ENCODE results near the gene ZNF682. TPM values are rescaled to one million over a fixed set of nuclear protein-coding genes. Genes with fewer than 3 reads are reported as not detected.

ZNF682 gene
- total and polyA plus RNA-seq, 2 donors (not counting 1 experiment from before 2014, with no cell fraction given): 2.0 to 11.3 TPM

DNA sequence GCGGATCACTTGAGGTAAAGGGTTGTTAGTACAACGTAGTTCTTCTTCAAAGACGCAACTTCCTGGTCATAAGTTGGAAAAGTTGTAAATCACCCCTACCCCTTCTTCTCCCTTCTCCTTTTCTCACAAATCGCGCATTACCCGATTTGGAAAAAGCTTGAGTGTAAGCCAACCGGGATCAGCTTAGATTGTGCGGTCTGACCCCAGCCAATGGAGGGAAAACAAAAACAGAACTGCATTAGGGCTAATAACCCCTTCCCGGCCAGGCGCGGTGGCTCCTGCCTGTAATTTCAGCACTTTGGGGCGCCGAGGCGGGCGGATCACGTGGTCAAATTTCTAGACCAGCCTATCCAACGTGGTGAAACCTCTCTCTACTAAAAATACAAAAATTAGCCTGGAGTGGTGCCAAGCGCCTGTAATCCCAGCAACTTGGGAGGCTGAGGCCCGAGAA, 39.3 kb upstream of the ZNF682 start:
- Histone ChIP-seq H3K27ac (ENCODE audit: low read length in 2 of 2) (no peak overlapping the region), H3K4me2 (replicated peaks; ENCODE audit: low read depth, low read length, poor library complexity, severe bottlenecking) (peak overlapping the region; percentile 79), H3K9me3 (ENCODE audit: control extremely low read depth in 1 of 3, control insufficient read depth in 2 of 3, insufficient read depth in 1 of 3, low read length in 2 of 3) (peaks cover 0 to 26% (median 1%) of the 10 kb centered on the region in 3 donors), H3K9ac (ENCODE audit: low read length) (peak overlapping the region; percentile 65), H3K27me3 (replicated peaks in 1 of 4; ENCODE audit: control extremely low read depth in 1 of 4, control insufficient read depth in 3 of 4, insufficient read depth in 4 of 4, low read length in 3 of 4) (no peaks in the 10 kb centered on the region), H3K4me1 (ENCODE audit: control insufficient read depth in 2 of 2, insufficient read depth in 2 of 2, low read length in 2 of 2) (peaks cover 10 to 14% of the 10 kb centered on the region in 2 donors), H2AFZ (ENCODE audit: insufficient read depth, low read depth, low read length, poor library complexity, severe bottlenecking) (peak overlapping the region; percentile 86), H4K20me1 (ENCODE audit: control insufficient read depth, insufficient read depth, low read length, poor library complexity, severe bottlenecking) (no peaks in the 10 kb centered on the region), H3K79me2 (ENCODE audit: control insufficient read depth, insufficient read depth, low read length) (peaks cover 21% of the 10 kb centered on the region), H3K4me3 (ENCODE audit: control extremely low read depth in 1 of 5, extremely low read depth in 1 of 5, insufficient read depth in 1 of 5, low read depth in 2 of 5, low read length in 4 of 5) (peak overlapping the region; percentile 60 to 78 (median 68)), H3K36me3 (replicated peaks in 1 of 2; ENCODE audit: control extremely low read depth in 1 of 2, control insufficient read depth in 1 of 2, extremely low read depth in 1 of 2, insufficient read depth in 2 of 2, low read length in 1 of 2) (no peaks in the 10 kb centered on the region)
- intact Hi-C loops (cut with micrococcal nuclease): loop anchor here (1.0 to 10.0 kb wide), 5 partner anchors 26 to 564 kb away; partner anchors contain the start of genes NDUFA13, TSSK6 and ZNF486
- Mint-ChIP-seq H3K4me1 (peaks cover 26% of the 10 kb centered on the region), H3K9me3 (ENCODE audit: insufficient read depth) (no peaks in the 10 kb centered on the region), H3K27ac (peak overlapping the region; percentile 79), H3K27me3 (no peaks in the 10 kb centered on the region), H3K4me3 (peak overlapping the region; percentile 95)
- peak; percentile 22 for DNase-seq
- 3% methylated on average over 15 of the region's 19 CpGs for WGBS (ENCODE audit: insufficient coverage)
- CTCF ChIA-PET: no interaction called here
- ATAC-seq (ENCODE audit: low read depth): no peak
- TF ChIP-seq EZH2 (IDR thresholded peaks at IDR 0.05; ENCODE audit: borderline replicate concordance, insufficient read depth, low read depth, low read length, poor library complexity, severe bottlenecking): no peak
- TF ChIP-seq, protein P1, sequence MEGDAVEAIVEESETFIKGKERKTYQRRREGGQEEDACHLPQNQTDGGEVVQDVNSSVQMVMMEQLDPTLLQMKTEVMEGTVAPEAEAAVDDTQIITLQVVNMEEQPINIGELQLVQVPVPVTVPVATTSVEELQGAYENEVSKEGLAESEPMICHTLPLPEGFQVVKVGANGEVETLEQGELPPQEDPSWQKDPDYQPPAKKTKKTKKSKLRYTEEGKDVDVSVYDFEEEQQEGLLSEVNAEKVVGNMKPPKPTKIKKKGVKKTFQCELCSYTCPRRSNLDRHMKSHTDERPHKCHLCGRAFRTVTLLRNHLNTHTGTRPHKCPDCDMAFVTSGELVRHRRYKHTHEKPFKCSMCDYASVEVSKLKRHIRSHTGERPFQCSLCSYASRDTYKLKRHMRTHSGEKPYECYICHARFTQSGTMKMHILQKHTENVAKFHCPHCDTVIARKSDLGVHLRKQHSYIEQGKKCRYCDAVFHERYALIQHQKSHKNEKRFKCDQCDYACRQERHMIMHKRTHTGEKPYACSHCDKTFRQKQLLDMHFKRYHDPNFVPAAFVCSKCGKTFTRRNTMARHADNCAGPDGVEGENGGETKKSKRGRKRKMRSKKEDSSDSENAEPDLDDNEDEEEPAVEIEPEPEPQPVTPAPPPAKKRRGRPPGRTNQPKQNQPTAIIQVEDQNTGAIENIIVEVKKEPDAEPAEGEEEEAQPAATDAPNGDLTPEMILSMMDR (IDR thresholded peaks at IDR 0.05): no peak
- POLR2A ChIA-PET: interaction anchor here (0.6 kb wide), 1 partner anchor 24 kb away, joined by 3 read pairs; no protein-coding TSS in a partner anchor

DNA sequence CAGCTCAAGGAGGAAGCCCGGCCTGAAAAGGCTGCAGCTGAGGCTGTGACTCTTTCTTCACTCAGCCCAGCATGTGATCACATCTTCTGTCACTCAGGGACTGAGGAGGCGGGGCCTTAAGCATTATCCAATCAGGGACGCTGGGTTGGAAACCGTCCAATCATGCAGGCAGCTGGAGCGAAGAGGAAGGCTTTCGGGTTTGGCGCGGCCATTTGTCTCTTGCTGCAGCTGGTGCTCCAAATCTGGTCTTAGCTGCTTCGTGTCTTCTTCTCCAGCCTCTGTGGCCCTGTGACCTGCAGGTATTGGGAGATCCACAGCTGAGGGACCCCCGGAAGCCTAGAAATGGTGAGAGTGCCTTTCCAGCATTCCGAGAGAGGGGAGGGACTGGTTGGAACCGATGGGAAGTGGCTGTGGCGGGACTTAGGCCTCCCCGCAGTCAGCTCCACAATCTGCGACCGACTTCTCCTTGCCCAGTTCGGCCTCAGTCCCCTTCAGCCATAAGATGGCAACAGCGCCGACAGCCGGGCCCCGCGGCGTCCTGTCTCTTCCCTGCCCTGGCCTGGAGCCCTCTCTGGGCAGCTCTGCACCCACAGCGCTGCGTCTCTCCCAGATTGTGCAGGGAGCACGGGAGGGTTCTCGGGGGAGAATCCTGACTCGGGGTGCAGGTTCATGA, 38.6 kb upstream of the ZNF682 start, which contains the start of gene ZNF90:
TSS of gene ZNF90 (plus strand) at position 210 of the 673 bp plus-strand sequence. CDS start at position 343, 133 bp downstream.
- H3K4me3 Mint-ChIP-seq: peak within 1 kb of the TSS; percentile 95
- peak within 1 kb of the TSS; percentile 65 for H3K9ac ChIP-seq (ENCODE audit: low read length)

More for the DNA sequence above, 38.6 kb upstream of the ZNF682 start, which contains the start of gene ZNF90:
- peak; percentile 99 for ATAC-seq (ENCODE audit: low read depth)
- peak within 1 kb of the TSS; percentile 60 to 78 (median 68) for H3K4me3 ChIP-seq (ENCODE audit: control extremely low read depth in 1 of 5, extremely low read depth in 1 of 5, insufficient read depth in 1 of 5, low read depth in 2 of 5, low read length in 4 of 5)
- peak within 1 kb of the TSS; percentile 79 for H3K4me2 ChIP-seq (replicated peaks; ENCODE audit: low read depth, low read length, poor library complexity, severe bottlenecking)
- peaks cover 14% of the 10 kb centered on the region for H3K79me2 ChIP-seq (ENCODE audit: control insufficient read depth, insufficient read depth, low read length)
- no peaks in the 10 kb centered on the region for H3K36me3 ChIP-seq (replicated peaks in 1 of 2; ENCODE audit: control extremely low read depth in 1 of 2, control insufficient read depth in 1 of 2, extremely low read depth in 1 of 2, insufficient read depth in 2 of 2, low read length in 1 of 2)
- peak within 1 kb of the TSS; percentile 86 for H2AFZ ChIP-seq (ENCODE audit: insufficient read depth, low read depth, low read length, poor library complexity, severe bottlenecking)
- H4K20me1 ChIP-seq (ENCODE audit: control insufficient read depth, insufficient read depth, low read length, poor library complexity, severe bottlenecking): no peaks in the 10 kb centered on the region
- WGBS (ENCODE audit: insufficient coverage): 6% methylated on average over 23 of the region's 28 CpGs
- peaks cover 0 to 26% (median 1%) of the 10 kb centered on the region in 3 donors for H3K9me3 ChIP-seq (ENCODE audit: control extremely low read depth in 1 of 3, control insufficient read depth in 2 of 3, insufficient read depth in 1 of 3, low read length in 2 of 3)
- intact Hi-C loops (cut with micrococcal nuclease): loop anchor here (1.0 to 10.0 kb wide), 7 partner anchors 25 to 563 kb away; partner anchors contain the start of genes NDUFA13, TSSK6, ZNF486 and ZNF682
- no peaks in the 10 kb centered on the region for H3K27me3 ChIP-seq (replicated peaks in 1 of 4; ENCODE audit: control extremely low read depth in 1 of 4, control insufficient read depth in 3 of 4, insufficient read depth in 4 of 4, low read length in 3 of 4)
- peak within 1 kb of the TSS in 1 of 2 donors; percentile 9 for H3K27ac ChIP-seq (ENCODE audit: low read length in 2 of 2)
- ChIA-PET CTCF (interaction anchor here (0.6 to 1.1 kb wide), 4 partner anchors 26 to 715 kb away, joined by 4 to 5 read pairs (median 4); no protein-coding TSS in a partner anchor), POLR2A (interaction anchor here (1.1 to 1.4 kb wide), 3 partner anchors 26 to 488 kb away, joined by 3 to 9 read pairs (median 7); partner anchors contain the start of genes ZNF486 and ZNF737)
- Mint-ChIP-seq H3K27me3 (no peaks in the 10 kb centered on the region), H3K27ac (peak within 1 kb of the TSS; percentile 79), H3K9me3 (ENCODE audit: insufficient read depth) (no peaks in the 10 kb centered on the region), H3K4me1 (peaks cover 25% of the 10 kb centered on the region)
- H3K4me1 ChIP-seq (ENCODE audit: control insufficient read depth in 2 of 2, insufficient read depth in 2 of 2, low read length in 2 of 2): peaks cover 10 to 14% of the 10 kb centered on the region in 2 donors
- TF ChIP-seq, protein P1 (IDR thresholded peaks at IDR 0.05): no peak
- TF ChIP-seq EZH2 (IDR thresholded peaks at IDR 0.05; ENCODE audit: borderline replicate concordance, insufficient read depth, low read depth, low read length, poor library complexity, severe bottlenecking): no peak
- DNase-seq: peak; percentile 93
